Hematopoietic multipotent progenitor cell treated with erythropoietin and hydrocortisone succinate and interleukin-3 and kit ligand, for 6 days (in vitro differentiated cells): ENCODE data around the gene MALAT1.
A peak's percentile ranks its signal among the peaks of the same experiment; 100 is the strongest.
"Not testable (repeated sequence)": the region's sequence is repeated elsewhere in the genome, so short reads cannot be mapped to it uniquely, and the experiment has no call there.

Source experiments
- DNase-seq: peaks from one replicate; pipeline ENCODE4 v3.0.0-alpha.2; 2015

MALAT1 gene

DNA sequence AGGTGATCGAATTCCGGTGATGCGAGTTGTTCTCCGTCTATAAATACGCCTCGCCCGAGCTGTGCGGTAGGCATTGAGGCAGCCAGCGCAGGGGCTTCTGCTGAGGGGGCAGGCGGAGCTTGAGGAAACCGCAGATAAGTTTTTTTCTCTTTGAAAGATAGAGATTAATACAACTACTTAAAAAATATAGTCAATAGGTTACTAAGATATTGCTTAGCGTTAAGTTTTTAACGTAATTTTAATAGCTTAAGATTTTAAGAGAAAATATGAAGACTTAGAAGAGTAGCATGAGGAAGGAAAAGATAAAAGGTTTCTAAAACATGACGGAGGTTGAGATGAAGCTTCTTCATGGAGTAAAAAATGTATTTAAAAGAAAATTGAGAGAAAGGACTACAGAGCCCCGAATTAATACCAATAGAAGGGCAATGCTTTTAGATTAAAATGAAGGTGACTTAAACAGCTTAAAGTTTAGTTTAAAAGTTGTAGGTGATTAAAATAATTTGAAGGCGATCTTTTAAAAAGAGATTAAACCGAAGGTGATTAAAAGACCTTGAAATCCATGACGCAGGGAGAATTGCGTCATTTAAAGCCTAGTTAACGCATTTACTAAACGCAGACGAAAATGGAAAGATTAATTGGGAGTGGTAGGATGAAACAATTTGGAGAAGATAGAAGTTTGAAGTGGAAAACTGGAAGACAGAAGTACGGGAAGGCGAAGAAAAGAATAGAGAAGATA is at the start of gene MALAT1:
Gene MALAT1, plus strand, starts transcription at position 69 of the 736 bp plus-strand sequence.
- DNase-seq, result peak; percentile 97

DNA sequence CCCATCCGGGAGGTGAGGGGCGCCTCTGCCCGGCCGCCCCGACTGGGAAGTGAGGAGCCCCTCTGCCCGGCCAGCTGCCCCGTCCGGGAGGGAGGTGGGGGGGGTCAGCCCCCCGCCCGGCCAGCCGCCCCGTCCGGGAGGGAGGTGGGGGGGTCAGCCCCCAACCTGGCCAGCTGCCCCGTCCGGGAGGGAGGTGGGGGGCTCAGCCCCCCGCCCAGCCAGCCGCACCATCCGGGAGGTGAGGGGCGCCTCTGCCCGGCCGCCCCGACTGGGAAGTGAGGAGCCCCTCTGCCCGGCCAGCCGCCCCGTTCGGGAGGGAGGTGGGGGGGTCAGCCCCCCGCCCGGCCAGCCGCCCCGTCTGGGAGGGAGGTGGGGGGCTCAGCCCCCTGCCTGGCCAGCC is 47.5 kb upstream of the MALAT1 start:
- DNase-seq, result not testable (repeated sequence)

DNA sequence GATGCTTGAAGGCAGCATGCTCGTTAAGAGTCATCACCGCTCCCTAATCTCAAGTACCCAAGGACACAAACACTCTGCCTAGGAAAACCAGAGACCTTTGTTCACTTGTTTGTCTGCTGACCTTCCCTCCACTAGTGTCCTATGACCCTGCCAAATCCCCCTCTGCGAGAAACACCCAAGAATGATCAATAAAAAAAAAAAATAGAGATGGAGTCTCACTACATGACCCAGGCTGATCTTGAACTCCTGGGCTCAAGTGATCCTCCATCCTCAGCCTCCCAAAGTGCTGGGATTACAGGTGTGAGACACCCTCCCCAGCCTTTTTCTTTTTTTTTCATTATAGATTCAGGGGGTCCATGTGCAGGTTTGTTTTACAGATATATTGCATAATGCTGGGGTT is 46.6 kb upstream of the MALAT1 start:
- not testable (repeated sequence) for DNase-seq

DNA sequence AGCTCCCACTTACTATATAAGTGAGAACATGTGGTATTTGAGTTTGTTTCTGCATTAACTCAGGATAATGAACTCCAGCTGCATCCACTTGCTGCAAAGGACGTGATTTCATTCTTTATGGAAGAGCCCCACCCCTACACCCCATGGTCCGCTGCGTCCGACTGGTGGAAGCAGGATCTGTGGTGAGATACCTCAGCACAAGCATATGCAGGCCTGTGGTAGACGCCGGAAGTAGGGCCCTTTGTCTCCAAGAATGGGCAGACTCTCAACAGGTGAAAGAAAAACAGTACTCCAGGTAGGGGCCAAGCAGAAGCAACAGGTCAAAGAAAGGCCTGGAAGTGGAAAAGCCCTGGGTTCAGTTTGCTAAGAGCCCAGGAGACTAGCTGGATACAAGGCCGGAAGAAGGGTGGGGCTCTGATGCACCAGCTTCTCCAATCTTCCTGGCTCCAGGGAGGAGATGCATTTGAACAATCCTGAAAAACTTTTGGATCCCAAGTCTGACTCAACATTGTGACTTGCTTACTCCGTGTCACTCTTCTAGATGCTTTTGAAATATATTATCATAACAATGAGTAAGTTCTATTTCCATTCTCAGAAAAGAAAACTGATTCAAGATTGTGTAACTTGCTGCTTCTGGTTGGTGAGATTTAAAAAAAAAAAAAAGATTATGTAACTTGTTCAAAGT is 45.9 kb upstream of the MALAT1 start:
- peak; percentile 43 for DNase-seq

DNA sequence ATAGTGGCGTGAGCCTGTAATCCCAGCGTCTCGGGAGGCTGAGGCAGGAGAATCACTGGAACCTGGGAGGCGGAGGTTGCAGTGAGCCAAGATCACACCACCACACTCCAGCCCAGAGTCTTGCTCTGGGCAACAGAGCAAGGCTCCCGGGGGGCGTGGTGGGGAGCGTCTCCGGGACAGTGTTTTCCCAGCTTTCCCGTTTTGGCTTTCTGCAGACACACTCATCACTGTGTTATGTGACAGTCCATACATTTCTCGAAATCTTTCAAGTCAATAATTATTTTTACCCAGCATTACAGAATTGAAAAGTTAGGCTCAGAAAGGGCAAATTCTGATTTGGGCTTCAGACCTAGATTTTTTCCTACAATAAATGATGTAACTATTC is 44.5 kb upstream of the MALAT1 start:
- no peak for DNase-seq

DNA sequence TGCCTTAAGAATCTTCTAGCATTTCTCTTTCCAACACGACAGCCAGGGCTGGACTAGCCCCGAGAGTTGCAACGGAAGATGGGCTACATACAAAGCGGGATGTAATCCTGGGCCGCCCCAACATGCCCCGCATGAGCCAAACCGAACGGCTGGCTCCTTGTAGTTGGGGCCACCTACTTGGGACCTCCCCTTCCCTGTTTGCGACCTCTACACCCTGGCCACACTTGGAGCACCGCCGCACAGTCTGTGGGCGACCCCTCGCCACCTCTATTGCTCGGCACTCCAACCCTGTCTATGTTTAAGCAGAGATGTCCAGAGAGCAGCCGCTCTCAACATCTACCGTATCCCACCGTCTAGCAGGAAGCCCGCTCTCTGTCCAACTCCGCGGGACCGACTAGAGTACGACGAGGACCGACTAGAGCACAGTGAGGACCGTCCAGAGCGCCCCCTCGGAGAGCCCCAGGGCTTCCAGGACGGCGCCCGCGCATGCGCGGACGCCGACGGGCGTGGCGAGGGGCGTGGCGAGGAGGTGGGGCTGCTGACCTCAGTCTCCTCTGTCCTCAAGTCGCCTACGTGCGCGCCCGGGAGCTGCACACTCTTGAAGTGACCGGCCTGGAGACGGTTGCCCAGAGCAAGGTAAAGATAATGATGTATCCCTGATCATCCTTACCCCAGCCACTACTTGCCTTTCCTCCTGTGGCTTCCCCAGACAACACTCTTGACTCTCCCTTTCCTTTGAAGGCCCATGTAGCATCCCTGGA is 44.0 kb upstream of the MALAT1 start:
- DNase-seq, result peak; percentile 85

DNA sequence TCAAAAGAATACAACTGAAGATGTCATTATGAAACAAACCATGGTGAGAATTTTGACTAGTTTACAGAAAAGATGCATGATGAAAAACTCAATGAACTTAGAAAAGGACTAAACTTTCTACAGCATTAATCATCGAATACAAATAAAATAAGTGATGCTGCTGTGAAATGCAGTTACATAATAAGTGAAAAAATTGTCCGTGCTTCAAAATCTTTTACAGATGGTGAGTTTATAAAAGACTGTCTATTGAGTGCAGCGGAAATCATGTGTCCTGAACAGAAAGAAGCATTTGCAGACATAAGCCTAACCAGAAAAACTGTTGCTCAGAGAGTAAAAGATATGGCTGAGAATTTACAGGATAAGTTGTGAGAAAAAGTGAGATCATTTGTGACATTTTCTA is 42.4 kb upstream of the MALAT1 start:
- DNase-seq, result no peak

DNA sequence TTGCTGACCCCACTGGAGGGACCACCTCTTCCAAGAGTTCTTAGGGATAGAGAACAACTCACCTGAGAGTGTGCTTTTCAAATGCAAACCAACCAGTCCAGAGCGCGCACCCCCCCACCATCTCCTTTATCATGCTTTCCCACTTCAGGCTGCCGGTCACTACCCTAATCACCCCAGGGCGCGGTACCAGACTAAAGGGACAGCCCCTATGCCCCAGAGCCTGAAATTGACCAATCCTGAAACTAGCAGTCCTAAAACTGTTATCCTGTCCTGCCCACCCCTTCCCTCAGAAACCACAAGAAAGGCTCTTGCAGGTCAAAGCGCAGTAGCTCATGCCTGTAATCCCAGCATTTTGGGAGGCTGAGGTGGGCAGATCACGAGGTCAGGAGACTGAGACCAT is 39.3 kb upstream of the MALAT1 start:
- peak; percentile 82 for DNase-seq

DNA sequence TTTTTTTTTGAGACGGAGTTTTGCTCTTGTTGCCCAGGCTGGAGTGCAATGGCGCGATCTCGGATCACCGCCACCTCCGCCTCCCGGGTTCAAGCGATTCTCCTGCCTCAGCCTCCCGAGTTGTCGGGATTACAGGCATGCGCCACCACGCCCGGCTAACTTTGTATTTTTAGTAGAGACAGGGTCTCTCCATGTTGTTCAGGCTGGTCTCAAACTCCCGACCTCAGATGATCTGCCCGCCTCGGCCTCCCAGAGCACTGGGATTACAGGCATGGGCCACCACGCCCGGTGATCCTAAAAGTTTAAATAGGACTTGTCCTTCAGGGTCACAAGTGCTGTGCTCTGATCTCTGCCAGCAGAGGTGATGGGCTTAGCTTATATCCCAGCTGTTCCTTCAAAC is 33.4 kb upstream of the MALAT1 start:
- DNase-seq, result not testable (repeated sequence)

DNA sequence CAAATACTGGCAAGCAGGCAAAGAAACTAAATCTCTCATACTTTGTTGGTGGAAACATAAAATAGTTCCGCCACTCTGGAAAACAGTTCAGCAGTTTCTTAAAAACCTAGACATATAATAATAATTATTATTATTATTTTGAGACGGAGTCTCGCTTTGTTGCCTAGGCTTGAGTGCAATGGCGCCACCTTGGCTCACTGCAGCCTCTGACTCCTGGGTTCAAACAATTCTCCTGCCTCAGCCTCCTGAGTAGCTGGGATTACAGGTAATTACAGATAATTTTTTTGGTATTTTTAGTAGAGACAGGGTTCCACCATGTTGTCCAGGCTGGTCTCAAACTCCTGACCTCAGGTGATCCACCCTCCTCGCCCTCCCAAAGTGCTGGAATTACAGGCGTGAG is 31.5 kb upstream of the MALAT1 start:
- not testable (repeated sequence) for DNase-seq

DNA sequence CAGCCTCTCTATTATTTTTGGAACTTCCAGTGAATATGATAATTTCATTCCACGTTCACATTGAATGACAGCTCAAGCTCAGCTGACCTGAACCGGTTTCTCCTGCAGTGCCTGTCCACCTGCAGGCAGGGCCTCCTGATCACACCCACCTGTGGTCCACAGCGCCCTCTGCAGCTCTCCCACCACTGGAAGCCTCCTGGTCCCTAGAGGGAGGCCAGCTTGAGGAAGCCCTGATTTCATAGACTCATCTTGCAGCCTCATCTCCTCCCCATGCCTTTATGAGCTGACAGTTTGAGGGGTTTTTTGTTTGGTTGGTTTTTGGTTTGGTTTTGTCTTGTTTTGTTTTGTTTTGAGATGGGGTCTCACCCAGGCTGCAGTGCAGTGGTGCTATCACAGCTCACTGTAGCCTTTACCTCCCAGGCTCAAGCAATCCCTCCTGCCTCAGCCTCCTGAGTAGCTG is 29.9 kb upstream of the MALAT1 start:
- peak; percentile 66 for DNase-seq

DNA sequence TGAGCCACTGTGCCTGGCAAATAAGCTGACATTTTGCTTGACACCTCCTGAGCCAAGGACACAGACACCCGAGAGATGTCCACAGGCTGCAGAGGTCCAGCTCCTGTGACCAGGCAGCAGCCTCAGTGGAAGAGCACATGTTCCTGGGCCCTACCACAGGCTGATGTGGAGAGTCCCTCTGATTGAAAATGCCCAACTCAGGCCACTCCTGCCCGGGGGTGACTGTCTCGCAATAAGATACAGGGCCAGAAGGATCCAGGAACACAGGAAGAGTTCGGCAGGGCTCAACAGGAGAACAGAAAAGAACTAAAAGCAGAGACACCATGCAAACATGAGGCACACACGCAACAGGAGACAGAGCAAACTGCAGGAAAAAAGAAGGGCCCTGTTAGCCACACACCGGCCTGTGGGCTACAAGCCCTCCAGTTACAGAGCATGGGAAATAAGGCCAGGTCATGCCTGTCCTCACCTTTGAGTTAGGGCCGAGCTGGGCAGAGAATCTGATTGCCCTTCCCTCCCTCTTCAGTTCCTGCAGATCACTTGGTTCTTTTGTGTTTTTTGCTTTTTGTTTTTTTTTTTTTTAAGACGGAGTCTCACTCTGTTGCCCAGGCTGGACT is 28.3 kb upstream of the MALAT1 start:
- no peak for DNase-seq

DNA sequence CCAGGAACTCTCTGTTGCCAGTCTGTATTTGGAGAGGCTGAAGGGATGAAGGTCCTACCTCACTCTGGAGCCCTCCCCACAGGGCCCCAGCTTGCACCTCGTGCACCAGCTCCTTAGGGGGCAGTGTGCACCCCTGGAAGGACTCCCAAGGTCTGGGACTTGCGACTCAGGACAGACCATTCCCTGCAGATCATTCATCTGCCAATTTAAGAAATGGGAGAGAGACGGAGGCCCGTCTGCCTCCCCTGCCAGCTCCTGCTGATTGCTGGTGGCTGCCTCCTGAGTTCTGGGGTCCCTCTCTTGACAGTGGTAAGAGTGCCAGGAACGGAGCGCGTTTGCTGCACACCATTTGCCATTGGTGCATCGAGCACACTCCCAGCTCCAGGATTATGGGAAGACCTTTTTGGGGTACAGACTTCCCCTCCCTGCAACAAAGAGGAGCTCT is 27.4 kb upstream of the MALAT1 start:
- DNase-seq, result peak; percentile 83

DNA sequence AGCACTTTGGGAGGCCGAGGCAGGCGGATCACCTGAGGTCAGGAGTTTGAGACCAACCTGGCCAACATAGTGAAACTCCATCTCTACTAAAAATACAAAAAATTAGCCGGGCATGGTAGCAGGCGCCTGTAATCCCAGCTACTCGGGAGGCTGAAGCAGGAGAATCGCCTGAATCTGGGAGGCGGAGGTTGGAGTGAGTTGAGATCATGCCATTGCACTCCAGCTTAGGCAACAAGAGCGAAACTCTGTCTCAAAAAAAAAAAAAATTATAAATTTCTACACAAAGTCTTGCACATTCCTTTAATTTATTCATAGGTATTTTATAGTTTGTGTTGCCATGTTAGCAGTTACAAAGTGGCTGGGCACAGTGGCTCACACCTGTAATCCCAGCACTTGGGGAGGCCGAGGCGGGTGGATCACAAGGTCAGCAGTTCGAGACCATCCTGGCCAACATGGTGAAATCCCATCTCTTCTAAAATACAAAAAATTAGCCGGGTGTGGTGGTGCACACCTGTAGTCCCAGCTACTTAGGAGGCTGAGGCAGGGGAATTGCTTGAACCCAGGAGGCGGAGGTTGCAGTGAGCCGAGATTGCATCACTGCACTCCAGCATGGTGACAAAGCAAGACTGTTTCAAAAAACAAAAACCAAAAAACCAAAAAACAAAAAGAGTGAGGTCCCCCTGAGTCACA is 26.1 kb upstream of the MALAT1 start:
- DNase-seq, result not testable (repeated sequence)

DNA sequence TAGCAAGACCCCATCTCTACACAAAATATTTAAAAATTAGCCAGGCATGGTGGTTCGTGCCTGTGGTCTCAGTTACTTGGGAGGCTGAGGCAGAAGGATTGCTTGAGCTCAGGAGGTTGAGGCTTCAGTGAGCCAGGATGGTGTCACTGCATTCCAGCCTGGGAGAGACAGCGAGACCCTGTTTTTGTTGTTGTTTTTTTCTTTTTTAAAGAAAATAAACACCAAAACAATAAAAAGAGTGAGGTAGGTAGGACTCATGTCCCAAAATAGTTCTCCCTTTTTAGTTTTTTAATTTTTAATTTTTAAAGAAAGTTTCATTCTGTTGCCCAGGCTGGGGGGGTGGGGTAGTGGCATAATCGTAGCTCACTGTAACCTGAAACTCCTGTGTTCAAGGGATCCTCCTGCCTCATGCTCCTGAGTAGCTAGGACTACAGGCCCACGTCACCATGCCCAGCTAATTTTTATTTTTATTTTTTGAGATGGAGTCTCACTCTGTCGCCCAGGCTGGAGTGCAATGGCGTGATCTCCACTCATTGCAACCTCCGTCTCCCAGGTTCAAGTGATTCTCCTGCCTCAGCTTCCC is 25.5 kb upstream of the MALAT1 start:
- no peak for DNase-seq

DNA sequence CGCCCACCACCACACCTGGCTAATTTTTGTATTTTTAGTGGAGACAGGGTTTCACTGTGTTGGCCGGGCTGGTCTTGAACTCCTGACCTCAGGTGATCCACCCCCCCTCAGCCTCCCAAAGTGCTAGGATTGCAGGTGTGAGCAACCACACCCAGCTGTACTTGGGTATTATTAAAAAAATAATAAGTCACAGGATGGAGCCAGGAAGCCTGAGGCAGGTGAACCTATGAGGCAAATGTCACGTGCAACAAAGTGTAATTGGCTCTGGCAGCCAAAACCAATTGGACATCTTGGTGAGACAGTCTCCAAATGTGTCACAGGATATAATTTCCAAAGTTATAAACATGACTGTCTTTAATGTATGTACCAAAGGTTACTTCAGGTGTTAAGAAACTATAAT is 24.0 kb upstream of the MALAT1 start:
- no peak for DNase-seq

DNA sequence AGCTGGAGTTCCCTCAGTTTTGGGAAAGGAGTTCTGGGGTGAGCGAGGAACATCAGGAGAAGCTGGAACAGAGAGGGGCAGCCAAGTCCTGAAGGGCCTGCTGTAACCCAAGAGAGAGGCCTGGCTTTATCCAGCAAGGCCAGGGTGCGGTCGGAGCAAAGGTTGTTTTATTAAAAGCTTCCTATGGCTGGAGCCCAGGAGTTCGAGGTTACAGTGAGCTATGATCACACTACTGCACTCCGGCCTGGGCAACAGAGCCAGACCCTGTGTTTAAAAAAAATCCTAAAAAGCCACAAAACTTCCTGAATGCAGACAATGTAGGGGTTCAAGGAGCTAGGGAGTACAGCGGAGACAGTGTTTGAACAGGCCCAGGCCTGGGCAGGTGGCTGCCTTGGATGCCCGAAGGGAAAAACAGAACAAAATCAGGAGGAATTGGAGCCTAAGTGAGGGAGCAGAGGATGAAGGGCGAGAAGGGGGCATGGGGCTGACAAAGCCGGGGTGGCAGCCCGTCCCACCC is 22.2 kb upstream of the MALAT1 start:
- DNase-seq, result no peak

DNA sequence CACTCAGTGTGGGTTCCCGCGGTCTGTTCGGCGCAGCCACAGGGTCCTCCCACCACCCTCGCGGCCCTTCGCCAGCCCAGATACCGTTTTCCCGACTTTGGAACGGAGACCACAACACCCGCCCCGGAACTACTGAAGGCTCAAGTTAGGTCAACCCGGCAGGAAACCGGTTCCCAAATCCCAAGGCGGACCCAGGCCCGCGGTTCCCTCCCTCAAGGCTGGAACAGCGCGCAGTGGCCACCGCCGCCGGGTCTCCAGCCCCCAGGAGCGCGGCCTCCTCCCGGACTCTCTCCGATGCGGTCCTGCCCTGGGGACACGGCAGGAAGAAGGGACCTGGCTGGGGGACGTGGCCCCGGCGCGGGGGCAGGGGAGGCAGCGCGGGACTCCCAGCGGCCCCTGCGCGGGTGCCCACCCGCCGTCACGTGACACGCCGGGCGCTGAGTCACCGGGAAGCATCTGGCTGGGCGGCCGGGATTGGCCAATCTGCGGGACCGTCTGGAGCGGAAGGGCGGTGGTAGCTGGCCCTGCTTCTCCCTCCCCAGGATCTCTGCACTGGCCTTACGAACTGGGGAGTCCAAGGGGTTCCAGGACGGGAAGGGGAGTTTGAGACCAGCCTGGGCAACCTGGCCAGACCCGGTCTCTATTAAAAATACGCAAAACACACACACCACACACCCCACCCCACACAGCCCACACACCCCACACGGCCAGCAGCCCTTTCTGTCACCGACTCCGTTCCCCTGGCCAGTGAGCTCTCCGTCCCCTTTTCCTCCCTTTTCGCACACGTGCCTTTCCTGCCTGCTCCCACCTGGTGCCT is 21.5 kb upstream of the MALAT1 start:
- peak; percentile 97 for DNase-seq

DNA sequence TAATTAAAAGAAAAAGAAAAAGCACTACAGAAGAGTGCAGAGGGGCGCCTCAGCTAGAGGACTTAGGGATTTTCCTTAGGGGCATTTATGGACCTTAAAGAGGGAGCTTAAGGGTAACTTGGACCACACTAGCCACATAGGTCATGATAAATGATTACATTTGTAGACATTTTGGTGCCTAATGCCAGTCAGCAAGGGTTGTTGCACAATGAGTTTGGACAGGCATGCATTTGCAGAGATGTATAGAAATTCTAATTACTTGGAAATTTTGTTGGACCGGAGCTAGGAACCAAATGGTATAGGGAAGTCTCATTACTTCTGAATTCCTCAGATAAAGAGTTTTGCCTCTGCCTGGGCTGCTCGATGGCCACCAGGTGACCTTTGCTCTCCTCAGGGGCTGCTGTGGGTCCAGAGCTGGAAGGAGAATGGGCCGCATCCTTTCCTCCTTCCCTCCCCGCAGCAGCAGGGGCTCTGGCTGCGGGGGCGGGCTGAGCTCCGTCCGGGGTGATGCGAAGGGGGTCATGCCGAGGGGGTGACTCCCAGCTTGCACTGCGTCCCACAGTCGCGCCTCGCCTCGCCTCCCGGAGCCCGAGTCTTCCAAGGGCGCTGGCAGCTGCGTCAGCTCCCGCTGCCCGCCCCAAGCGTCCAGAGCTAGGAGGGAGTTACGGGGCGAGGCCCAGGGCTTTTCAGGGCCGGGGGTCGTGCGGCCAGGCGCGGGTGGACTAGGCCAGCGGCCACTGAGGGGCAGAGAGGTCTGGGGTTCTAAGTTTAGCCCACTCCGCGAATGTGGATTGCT is 20.3 kb upstream of the MALAT1 start:
- DNase-seq, result no peak
